Caco-2 (cell line): Measurements from ENCODE around the gene ELL2. TPM values are rescaled to one million over a fixed set of nuclear protein-coding genes. Genes with fewer than 3 reads are reported as not detected.
A peak's percentile ranks its signal among the peaks of the same experiment; 100 is the strongest.

Source experiments
- BruUV-seq: library from RNA; stranded (reverse); fragments of 400-500 nt; replicated peaks from 2 replicates; lab custom pipeline; 2021; lab: Mats Ljungman, UMichigan
- CTCF ChIA-PET: fragments of 300-600 bp; sonication (Branson Sonifier 250); formaldehyde crosslinking; loops from one replicate; lab custom pipeline; 2022; ENCODE audit warnings: antibody characterized with exemption; lab: Charles Lee
- POLR2A ChIA-PET: fragments of 300-600 bp; sonication (Branson Sonifier 250); formaldehyde crosslinking; loops from one replicate; lab custom pipeline; 2022; ENCODE audit warnings: antibody characterized with exemption; lab: Charles Lee
- DNase-seq, 2 experiments: peaks; one replicate each; pipeline versions ENCODE4 v3.0.0 to v3.0.0-alpha.2; 2020 to 2022
- H3K27me3 ChIP-seq: replicated peaks from 2 replicates; pipeline ENCODE4 v1.6.0; 2011; ENCODE audit warnings: low read length; ENCODE audit not compliant: control insufficient read depth, insufficient read depth
- H3K36me3 ChIP-seq: 2 replicates; pipeline ENCODE4 v1.5.1; 2011; ENCODE audit warnings: low read length; ENCODE audit not compliant: control insufficient read depth, insufficient read depth
- H3K4me1 ChIP-seq: fragments of 250-450 bp; sonication (Bioruptor Pico); 2 replicates; pipeline ENCODE4 v1.5.1; 2020; ENCODE audit warnings: mild to moderate bottlenecking
- H3K4me3 ChIP-seq: 2 replicates; pipeline ENCODE4 v1.5.1; 2011; ENCODE audit warnings: low read depth, mild to moderate bottlenecking, control low read depth, low read length
- H3K9me3 ChIP-seq: fragments of 250-450 bp; sonication (Bioruptor Pico); 2 replicates; pipeline ENCODE4 v1.5.1; 2020; ENCODE audit warnings: mild to moderate bottlenecking, moderate library complexity
- H3K27ac Mint-ChIP-seq: one replicate; pipeline ENCODE4 v1.8.0; 2022; ENCODE audit warnings: mixed read lengths; ENCODE audit not compliant: unreplicated experiment
- H3K27me3 Mint-ChIP-seq: one replicate; pipeline ENCODE4 v1.8.0; 2022; ENCODE audit warnings: mixed read lengths; ENCODE audit not compliant: insufficient read depth, unreplicated experiment
- H3K36me3 Mint-ChIP-seq: one replicate; pipeline ENCODE4 v1.8.0; 2022; ENCODE audit warnings: mild to moderate bottlenecking, mixed read lengths; ENCODE audit not compliant: insufficient read depth, unreplicated experiment
- H3K4me1 Mint-ChIP-seq: one replicate; pipeline ENCODE4 v1.8.0; 2022; ENCODE audit warnings: low read depth, mixed read lengths; ENCODE audit not compliant: unreplicated experiment
- H3K4me3 Mint-ChIP-seq: one replicate; pipeline ENCODE4 v1.8.0; 2022; ENCODE audit warnings: mild to moderate bottlenecking, moderate library complexity, mixed read lengths; ENCODE audit not compliant: unreplicated experiment
- H3K9me3 Mint-ChIP-seq: one replicate; pipeline ENCODE4 v1.8.0; 2022; ENCODE audit warnings: mixed read lengths; ENCODE audit not compliant: unreplicated experiment
- CTCF ChIP-seq, 2 experiments: fragments of 200-600 bp in 1 of 2; IDR thresholded peaks; 1 replicate in 1 of 2; 2 replicates in 1 of 2; pipeline versions ENCODE4 v1.5.1 to v1.8.0; 2011 to 2022; ENCODE audit warnings: antibody characterized with exemption in 1 of 2, control low read depth in 1 of 2, inconsistent platforms in 1 of 2, low read depth in 1 of 2, low read length in 1 of 2, mild to moderate bottlenecking in 1 of 2, moderate library complexity in 1 of 2; ENCODE audit not compliant: insufficient read depth in 1 of 2, severe bottlenecking in 1 of 2, unreplicated experiment in 1 of 2
- intact Hi-C: fragments of 100-400 bp; cut with micrococcal nuclease; formaldehyde crosslinking; loops from one replicate; pipeline ENCODE4 v1.10.0; 2022; ENCODE audit not compliant: unreplicated experiment
- total RNA-seq: library from RNA; stranded (reverse); gene quantifications from 2 replicates; pipeline ENCODE4 v1.2.3, GENCODE V29; 2022

Gene ELL2
- total RNA-seq, 1 experiment from 2014 or later, result 81.0 TPM

GRCh38 chr5:95959888-95960666, 1.6 kb downstream of the ELL2 start:
- ChIA-PET POLR2A (no interaction called here), CTCF (interaction anchor here (0.6 to 3.1 kb wide), 6 partner anchors 27 to 377 kb away, joined by 3 to 14 read pairs (median 4); no protein-coding TSS in a partner anchor)
- Mint-ChIP-seq H3K4me3 (peak overlapping the region; percentile 86), H3K27ac (peak overlapping the region; percentile 98), H3K27me3 (no peaks in the 10 kb centered on the region), H3K4me1 (peaks cover 25% of the 10 kb centered on the region), H3K36me3 (peaks cover 38% of the 10 kb centered on the region), H3K9me3 (no peaks in the 10 kb centered on the region)
- peak in 1 of 2 experiments; percentile 8 for TF ChIP-seq CTCF (IDR thresholded peaks at IDR 0.05; ENCODE audit: insufficient read depth in 1 of 2, low read depth in 1 of 2, low read length in 1 of 2, severe bottlenecking in 1 of 2, unreplicated experiment in 1 of 2)
- TSS peak; percentile 20 for BruUV-seq
- Histone ChIP-seq H3K4me3 (peak overlapping the region; percentile 99), H3K4me1 (peaks cover 43% of the 10 kb centered on the region), H3K9me3 (no peaks in the 10 kb centered on the region), H3K36me3 (no peaks in the 10 kb centered on the region), H3K27me3 (no peaks in the 10 kb centered on the region)
- intact Hi-C loops, result loop anchor here (2.0 to 5.0 kb wide), 8 partner anchors 15 to 682 kb away; no protein-coding TSS in a partner anchor
- no peak for DNase-seq

- intact Hi-C loops, result no loop called here
- no peaks in the 10 kb centered on the region for H3K9me3 Mint-ChIP-seq
- no peaks in the 10 kb centered on the region for H3K9me3 ChIP-seq
- TF ChIP-seq CTCF (IDR thresholded peaks at IDR 0.05; ENCODE audit: insufficient read depth in 1 of 2, low read depth in 1 of 2, low read length in 1 of 2, severe bottlenecking in 1 of 2, unreplicated experiment in 1 of 2), result no peak
- H3K4me3 Mint-ChIP-seq, result peak overlapping the region; percentile 86
- DNase-seq, result no peak
- peak overlapping the region; percentile 98 for H3K27ac Mint-ChIP-seq
- peaks cover 42% of the 10 kb centered on the region for H3K4me1 ChIP-seq
- POLR2A ChIA-PET, result no interaction called here
- peaks cover 46% of the 10 kb centered on the region for H3K36me3 Mint-ChIP-seq
- H3K36me3 ChIP-seq, result peaks cover 2% of the 10 kb centered on the region; the same call in 1 of the 2 replicates
- H3K27me3 ChIP-seq, result no peaks in the 10 kb centered on the region
- BruUV-seq, result no TSS peak
- H3K27me3 Mint-ChIP-seq, result no peaks in the 10 kb centered on the region
- CTCF ChIA-PET, result interaction anchor here (1.1 to 1.5 kb wide), 3 partner anchors 28 to 80 kb away, joined by 3 to 4 read pairs (median 4); no protein-coding TSS in a partner anchor
- H3K4me3 ChIP-seq, result peak overlapping the region; percentile 99
- peaks cover 25% of the 10 kb centered on the region for H3K4me1 Mint-ChIP-seq
Measured at GRCh38 chr5:95959051-95959887, 2.4 kb downstream of the ELL2 start.
